GM23338 (cell line): Measurements from ENCODE around the gene TMPRSS11D.

ENCODE experiments used
- EZH2 ChIP-seq: fragments of 200-600 bp; sonication (generic); IDR thresholded peaks from one replicate; pipeline ENCODE4 v1.8.0; 2017; ENCODE audit warnings: antibody characterized with exemption, mild to moderate bottlenecking, low read depth; ENCODE audit not compliant: unreplicated experiment
- TF ChIP-seq, protein P1 (sequence below), 2 experiments: fragments of 200-600 bp in 1 of 2; sonication (generic) in 1 of 2; conservative IDR thresholded peaks; 2 replicates each; pipeline versions ENCODE4 v1.5.1 to v1.6.1; 2016 to 2017; ENCODE audit warnings: antibody characterized with exemption in 2 of 2, low read depth in 2 of 2, mild to moderate bottlenecking in 2 of 2, moderate library complexity in 1 of 2

DNA sequence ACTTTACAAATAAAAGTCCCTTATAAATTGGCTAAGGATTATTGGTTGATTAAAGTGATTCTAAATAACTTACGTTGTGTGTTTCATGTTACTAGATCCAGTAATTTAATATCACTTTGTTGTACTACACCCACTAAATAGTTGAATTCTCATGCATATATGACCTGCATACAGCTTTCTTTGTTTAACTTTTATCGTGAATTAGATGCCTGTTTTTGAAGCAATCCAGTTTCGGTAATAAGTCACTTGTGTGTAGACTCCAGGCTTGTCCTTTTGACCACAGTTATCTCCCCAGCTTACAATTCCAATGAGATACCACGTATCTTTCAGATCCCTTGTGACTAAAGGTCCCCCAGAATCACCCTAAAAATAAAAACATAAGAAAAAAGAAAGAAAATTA, 27.3 kb upstream of the TMPRSS11D start:
- TF ChIP-seq, protein P1, sequence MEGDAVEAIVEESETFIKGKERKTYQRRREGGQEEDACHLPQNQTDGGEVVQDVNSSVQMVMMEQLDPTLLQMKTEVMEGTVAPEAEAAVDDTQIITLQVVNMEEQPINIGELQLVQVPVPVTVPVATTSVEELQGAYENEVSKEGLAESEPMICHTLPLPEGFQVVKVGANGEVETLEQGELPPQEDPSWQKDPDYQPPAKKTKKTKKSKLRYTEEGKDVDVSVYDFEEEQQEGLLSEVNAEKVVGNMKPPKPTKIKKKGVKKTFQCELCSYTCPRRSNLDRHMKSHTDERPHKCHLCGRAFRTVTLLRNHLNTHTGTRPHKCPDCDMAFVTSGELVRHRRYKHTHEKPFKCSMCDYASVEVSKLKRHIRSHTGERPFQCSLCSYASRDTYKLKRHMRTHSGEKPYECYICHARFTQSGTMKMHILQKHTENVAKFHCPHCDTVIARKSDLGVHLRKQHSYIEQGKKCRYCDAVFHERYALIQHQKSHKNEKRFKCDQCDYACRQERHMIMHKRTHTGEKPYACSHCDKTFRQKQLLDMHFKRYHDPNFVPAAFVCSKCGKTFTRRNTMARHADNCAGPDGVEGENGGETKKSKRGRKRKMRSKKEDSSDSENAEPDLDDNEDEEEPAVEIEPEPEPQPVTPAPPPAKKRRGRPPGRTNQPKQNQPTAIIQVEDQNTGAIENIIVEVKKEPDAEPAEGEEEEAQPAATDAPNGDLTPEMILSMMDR (conservative IDR thresholded peaks at IDR 0.05; ENCODE audit: low read depth in 2 of 2): no peak
- TF ChIP-seq EZH2: no peak
